Colonic mucosa (tissue), 4 donors: ENCODE data around the gene RASSF4. TPM values are rescaled to one million over a fixed set of nuclear protein-coding genes. Genes with fewer than 3 reads are reported as not detected.

Source experiments
- DNase-seq: peaks from one replicate; pipeline ENCODE4 v3.0.0-alpha.2; 2020
- H3K27ac ChIP-seq: fragments of 200-600 bp; one replicate; pipeline ENCODE4 v1.8.0; 2021
- H3K27me3 ChIP-seq: fragments of 200-600 bp; one replicate; pipeline ENCODE4 v1.8.0; 2021
- H3K36me3 ChIP-seq: fragments of 200-600 bp; one replicate; pipeline ENCODE4 v1.8.0; 2021
- H3K4me1 ChIP-seq: fragments of 200-600 bp; one replicate; pipeline ENCODE4 v1.8.0; 2021; ENCODE audit warnings: mild to moderate bottlenecking
- H3K4me3 ChIP-seq: fragments of 200-600 bp; one replicate; pipeline ENCODE4 v1.8.0; 2021
- H3K9ac ChIP-seq, 2 donors: one replicate each; pipeline ENCODE4 v1.7.0; 2013; ENCODE audit warnings: control low read depth in 2 of 2, low read depth in 2 of 2, low read length in 2 of 2
- H3K9me3 ChIP-seq: fragments of 200-600 bp; one replicate; pipeline ENCODE4 v1.8.0; 2021
- intact Hi-C: fragments of 100-400 bp; cut with DNase I; formaldehyde crosslinking; loops from one replicate; pipeline ENCODE4 v1.14.1; 2022
- total RNA-seq, 2 donors: library from RNA; stranded (reverse); fragmentation: NEBNext Ultra II Directional in 1 of 2; extraction: Animal tissue kit (Norgen Biotek cat#: 25700) in 1 of 2; gene quantifications; one replicate each; pipeline ENCODE4 v1.2.1, GENCODE V29; 2021
- TF ChIP-seq, protein P1 (sequence below): fragments of 200-600 bp; IDR thresholded peaks from one replicate; pipeline ENCODE4 v1.8.0; 2022; ENCODE audit warnings: antibody characterized with exemption, mild to moderate bottlenecking
- donor health status: healthy.
- donor health status: DM: no; HTN: no; CAD: no.
- donor health status: DM: no; HTN: no; CAD: no.

RASSF4 gene
- total RNA-seq, 2 donors from 2014 or later, result 13.1 to 19.9 TPM

- Histone ChIP-seq H3K27ac (no peak overlapping the region), H3K4me3 (no peak overlapping the region), H3K4me1 (no peaks in the 10 kb centered on the region), H3K27me3 (no peaks in the 10 kb centered on the region), H3K9me3 (no peaks in the 10 kb centered on the region), H3K36me3 (no peaks in the 10 kb centered on the region), H3K9ac (no peak overlapping the region)
- no peak for DNase-seq
- TF ChIP-seq, protein P1, sequence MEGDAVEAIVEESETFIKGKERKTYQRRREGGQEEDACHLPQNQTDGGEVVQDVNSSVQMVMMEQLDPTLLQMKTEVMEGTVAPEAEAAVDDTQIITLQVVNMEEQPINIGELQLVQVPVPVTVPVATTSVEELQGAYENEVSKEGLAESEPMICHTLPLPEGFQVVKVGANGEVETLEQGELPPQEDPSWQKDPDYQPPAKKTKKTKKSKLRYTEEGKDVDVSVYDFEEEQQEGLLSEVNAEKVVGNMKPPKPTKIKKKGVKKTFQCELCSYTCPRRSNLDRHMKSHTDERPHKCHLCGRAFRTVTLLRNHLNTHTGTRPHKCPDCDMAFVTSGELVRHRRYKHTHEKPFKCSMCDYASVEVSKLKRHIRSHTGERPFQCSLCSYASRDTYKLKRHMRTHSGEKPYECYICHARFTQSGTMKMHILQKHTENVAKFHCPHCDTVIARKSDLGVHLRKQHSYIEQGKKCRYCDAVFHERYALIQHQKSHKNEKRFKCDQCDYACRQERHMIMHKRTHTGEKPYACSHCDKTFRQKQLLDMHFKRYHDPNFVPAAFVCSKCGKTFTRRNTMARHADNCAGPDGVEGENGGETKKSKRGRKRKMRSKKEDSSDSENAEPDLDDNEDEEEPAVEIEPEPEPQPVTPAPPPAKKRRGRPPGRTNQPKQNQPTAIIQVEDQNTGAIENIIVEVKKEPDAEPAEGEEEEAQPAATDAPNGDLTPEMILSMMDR, result no peak
- intact Hi-C loops, result no loop called here
These were observed 30.7 kb downstream of the RASSF4 start for GRCh38 chr10:44990302-44990655.

DNA sequence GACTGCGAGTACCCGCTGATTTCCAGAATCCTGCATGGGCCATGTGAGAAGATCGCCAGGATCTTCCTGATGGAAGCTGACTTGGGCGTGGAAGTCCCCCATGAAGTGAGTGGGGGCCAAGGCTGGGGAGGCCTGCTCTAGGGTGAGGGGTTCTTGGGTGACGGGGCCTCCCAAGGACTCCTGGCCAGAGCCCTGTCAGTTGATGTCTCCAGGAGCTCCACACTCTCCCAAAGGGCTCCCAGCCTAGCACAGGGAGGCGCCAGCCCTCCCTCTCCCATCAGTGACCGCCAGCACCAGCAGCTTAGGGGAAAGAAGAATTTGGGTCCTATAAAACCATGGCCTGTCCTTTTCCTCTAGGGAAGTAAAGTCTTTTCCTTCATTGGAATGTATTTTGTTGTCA lies 31.4 kb downstream of the RASSF4 start:
- no peaks in the 10 kb centered on the region for H3K27me3 ChIP-seq
- no peak overlapping the region for H3K27ac ChIP-seq
- H3K36me3 ChIP-seq, result no peaks in the 10 kb centered on the region
- H3K4me1 ChIP-seq, result no peaks in the 10 kb centered on the region
- DNase-seq, result peak; percentile 14
- no peaks in the 10 kb centered on the region for H3K9me3 ChIP-seq
- intact Hi-C loops, result no loop called here
- H3K9ac ChIP-seq, result no peak overlapping the region
- H3K4me3 ChIP-seq, result no peak overlapping the region
- TF ChIP-seq, protein P1, result no peak

GRCh38 chr10:44991571-44991970 lies 32.0 kb downstream of the RASSF4 start:
- Histone ChIP-seq H3K4me1 (no peaks in the 10 kb centered on the region), H3K9ac (no peak overlapping the region), H3K27ac (no peak overlapping the region), H3K27me3 (no peaks in the 10 kb centered on the region), H3K36me3 (no peaks in the 10 kb centered on the region), H3K9me3 (no peaks in the 10 kb centered on the region), H3K4me3 (no peak overlapping the region)
- no peak for DNase-seq
- intact Hi-C loops, result no loop called here
- TF ChIP-seq, protein P1, result no peak

DNA sequence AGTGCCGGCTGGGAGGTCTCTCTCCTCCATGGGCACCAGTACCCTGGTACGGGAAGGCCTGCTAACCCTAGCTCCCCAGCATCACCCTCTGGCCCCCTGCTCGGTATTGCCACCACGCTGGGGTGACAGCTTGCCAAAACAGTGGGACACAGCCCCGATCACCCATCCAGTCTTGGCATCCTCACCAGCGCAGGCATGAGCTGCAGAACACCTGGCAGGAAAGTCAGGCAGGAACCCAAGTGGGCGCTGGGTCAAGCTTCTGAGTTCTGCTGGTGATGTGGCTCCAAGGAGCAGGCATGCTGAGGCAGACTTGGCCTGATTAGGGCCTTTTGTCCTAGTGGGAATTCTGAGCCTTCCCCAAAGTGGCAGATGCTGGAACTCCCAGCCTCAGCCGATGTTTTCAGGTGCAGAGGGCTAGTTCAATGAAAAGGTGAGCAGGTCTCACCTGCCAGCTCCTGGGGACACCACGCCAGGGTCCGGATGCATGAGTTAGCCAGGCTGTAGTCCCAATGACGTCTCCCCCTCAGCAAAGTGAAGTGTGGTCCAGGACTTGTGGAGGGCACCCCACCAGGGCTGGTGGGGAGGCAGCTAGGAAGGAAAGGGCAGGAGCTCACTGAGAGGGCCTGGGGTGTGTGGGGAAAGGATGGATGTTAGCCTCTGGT lies 32.6 kb downstream of the RASSF4 start:
- intact Hi-C loops, result no loop called here
- TF ChIP-seq, protein P1, result no peak
- DNase-seq, result peak; percentile 15

DNA sequence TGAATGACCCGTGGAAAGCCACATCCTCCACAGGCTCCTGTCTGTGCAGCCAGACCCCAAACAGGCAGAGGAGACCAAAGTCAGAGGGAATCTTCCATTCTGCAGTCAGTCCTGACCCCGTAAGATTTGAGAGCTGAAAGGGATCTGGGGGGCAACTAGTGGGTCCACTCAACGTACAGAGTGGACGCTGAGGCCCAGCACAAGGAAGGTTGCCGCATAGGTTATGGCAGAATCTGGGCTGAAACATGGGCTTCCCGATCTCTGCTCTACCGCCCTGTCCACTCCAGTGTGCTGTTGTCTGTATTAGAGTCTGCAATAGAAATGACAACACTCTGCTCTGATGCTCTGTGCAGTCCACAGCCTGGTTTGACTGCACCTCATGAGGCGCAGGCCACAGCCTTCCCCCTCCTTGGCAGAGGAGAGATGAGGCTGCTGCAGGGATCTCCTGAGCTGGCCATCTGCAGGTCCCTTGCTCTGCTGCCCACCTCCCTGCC lies 33.2 kb downstream of the RASSF4 start:
- H3K9ac ChIP-seq, result no peak overlapping the region
- no peak overlapping the region for H3K4me3 ChIP-seq
- TF ChIP-seq, protein P1, result no peak
- DNase-seq, result no peak
- H3K4me1 ChIP-seq, result no peaks in the 10 kb centered on the region
- no peaks in the 10 kb centered on the region for H3K9me3 ChIP-seq
- intact Hi-C loops, result no loop called here
- H3K36me3 ChIP-seq, result no peaks in the 10 kb centered on the region
- H3K27ac ChIP-seq, result no peak overlapping the region
- no peaks in the 10 kb centered on the region for H3K27me3 ChIP-seq

More for the DNA sequence above, 32.6 kb downstream of the RASSF4 start:
- Histone ChIP-seq H3K4me1 (no peaks in the 10 kb centered on the region), H3K27ac (no peak overlapping the region), H3K9ac (no peak overlapping the region), H3K27me3 (no peaks in the 10 kb centered on the region), H3K4me3 (no peak overlapping the region), H3K36me3 (no peaks in the 10 kb centered on the region), H3K9me3 (no peaks in the 10 kb centered on the region)
